GM13976 (cell line): ENCODE measurements around the gene KLHDC4.
"Not testable (repeated sequence)": the region's sequence is repeated elsewhere in the genome, so short reads cannot be mapped to it uniquely, and the experiment has no call there.

Source experiments
- DNase-seq: peaks from one replicate; pipeline ENCODE4 v3.0.0; 2012; ENCODE audit warnings: low spot score
- in situ Hi-C: fragments of 300-500 bp; cut with MboI; formaldehyde crosslinking; loops from one replicate; pipeline ENCODE4 v1.12.0; 2022; ENCODE audit warnings: low sequenced_read_pairs, mixed read lengths, inconsistent platforms; ENCODE audit not compliant: unreplicated experiment
- TF ChIP-seq, protein P1 (sequence below): IDR thresholded peaks from 2 replicates; pipeline ENCODE4 v1.5.1; 2012; ENCODE audit warnings: borderline replicate concordance, mild to moderate bottlenecking; ENCODE audit not compliant: insufficient read depth; ENCODE audit errors: extremely low read depth, missing control alignments, control extremely low read depth

Gene KLHDC4

DNA sequence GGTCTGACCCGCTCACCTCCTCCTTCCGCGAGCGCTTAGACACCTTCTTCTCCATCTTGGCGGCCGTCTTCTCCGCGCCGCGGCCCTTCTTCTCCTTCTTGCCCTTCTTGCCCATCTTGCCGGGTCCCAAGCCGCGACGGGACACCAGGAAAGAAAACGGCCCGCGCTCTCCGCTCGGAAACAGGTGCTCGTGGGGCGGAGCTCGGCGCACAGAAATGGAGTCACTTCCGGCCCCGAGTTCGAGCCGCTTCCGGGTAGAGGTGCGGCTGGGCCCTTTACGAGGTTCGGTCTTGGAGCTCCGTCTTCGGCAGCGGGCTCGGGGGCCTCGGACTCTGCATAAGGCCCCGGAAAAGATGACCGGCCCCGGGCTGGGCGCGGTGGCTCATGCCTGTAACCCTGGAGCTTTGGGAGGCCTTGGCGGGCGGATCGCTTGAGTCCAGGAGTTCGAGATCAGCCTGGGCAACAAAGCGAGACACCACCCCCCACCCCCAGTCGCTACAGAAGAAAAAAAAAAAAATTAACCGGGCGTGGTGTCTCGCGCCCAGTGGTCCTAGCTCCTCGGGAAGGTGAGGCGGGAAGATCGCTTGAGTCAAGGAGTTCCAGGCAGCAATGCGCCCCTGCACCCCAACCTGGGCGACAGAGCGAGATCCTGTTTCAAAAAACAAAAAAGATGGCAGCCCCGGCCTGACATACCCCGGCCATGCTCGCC, at the start of gene KLHDC4:
Gene KLHDC4, minus strand, starts transcription at position 211 of the 709 bp plus-strand sequence. Its CDS starts 96 bp downstream, at position 115.
- TF ChIP-seq, protein P1, sequence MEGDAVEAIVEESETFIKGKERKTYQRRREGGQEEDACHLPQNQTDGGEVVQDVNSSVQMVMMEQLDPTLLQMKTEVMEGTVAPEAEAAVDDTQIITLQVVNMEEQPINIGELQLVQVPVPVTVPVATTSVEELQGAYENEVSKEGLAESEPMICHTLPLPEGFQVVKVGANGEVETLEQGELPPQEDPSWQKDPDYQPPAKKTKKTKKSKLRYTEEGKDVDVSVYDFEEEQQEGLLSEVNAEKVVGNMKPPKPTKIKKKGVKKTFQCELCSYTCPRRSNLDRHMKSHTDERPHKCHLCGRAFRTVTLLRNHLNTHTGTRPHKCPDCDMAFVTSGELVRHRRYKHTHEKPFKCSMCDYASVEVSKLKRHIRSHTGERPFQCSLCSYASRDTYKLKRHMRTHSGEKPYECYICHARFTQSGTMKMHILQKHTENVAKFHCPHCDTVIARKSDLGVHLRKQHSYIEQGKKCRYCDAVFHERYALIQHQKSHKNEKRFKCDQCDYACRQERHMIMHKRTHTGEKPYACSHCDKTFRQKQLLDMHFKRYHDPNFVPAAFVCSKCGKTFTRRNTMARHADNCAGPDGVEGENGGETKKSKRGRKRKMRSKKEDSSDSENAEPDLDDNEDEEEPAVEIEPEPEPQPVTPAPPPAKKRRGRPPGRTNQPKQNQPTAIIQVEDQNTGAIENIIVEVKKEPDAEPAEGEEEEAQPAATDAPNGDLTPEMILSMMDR = no peak
- in situ Hi-C loops = no loop called here
- peak; percentile 96 for DNase-seq

DNA sequence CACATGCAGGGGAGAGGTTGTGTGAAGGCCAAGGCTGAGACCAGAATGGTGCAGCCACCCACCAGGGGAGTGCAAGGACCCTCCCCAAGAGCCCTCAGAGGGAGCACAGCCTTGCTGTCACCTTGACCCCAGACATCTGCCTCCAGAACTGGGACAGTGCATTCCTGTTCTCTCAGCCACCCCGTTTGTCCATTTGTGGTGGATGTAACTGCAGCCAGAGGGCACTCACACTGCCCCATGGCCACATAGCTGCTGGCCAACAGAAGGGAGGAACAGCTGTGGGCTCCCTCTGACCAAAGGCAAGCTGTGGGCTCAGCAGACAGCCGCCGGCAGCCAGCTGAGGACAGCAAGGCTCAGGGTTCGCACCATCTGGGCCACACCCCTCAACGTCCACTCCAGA, 49.8 kb upstream of the KLHDC4 start:
- TF ChIP-seq, protein P1 = no peak
- DNase-seq = no peak
- in situ Hi-C loops = no loop called here

DNA sequence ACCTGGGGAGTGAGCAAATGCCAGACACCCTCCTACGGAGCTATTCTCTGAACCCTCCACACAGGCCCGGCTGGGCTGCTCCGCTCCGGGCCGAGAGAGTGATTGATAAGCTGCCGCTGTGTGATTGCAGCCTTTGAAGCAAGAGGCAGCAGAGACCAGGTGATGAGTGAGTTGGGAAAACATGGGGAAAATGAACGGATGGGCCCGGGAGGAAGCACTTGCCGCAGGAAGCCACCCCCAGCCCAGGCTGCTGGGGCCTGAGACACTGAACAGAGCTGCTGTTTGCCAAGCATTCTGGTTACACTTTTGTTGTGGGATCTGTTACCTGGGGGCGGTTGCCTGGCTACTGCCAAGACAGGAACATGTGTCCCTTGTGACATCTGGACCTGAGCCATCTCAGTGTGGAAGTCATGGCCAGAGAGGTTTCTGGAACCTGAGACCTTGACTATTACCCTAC, 46.4 kb upstream of the KLHDC4 start:
- DNase-seq = no peak
- TF ChIP-seq, protein P1 = no peak
- in situ Hi-C loops = no loop called here

DNA sequence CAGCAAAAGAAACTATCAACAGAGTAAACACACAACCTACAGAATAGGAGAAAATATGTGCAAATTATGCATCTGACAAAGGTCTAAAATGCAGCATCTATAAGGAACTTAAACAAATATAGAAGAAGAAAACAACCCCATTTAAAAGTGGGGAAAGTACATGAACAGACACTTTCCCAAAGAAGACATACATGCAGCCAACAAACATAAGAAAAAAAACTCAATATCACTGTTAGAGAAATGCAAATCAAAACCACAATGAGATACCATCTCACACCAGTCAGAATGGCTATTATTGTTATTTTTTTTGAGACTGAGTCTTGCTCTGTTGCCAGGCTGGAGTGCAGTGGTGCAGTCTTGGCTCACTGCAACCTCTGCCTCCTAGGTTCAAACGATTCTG, 45.7 kb upstream of the KLHDC4 start:
- in situ Hi-C loops, DNase-seq: not testable (repeated sequence)

DNA sequence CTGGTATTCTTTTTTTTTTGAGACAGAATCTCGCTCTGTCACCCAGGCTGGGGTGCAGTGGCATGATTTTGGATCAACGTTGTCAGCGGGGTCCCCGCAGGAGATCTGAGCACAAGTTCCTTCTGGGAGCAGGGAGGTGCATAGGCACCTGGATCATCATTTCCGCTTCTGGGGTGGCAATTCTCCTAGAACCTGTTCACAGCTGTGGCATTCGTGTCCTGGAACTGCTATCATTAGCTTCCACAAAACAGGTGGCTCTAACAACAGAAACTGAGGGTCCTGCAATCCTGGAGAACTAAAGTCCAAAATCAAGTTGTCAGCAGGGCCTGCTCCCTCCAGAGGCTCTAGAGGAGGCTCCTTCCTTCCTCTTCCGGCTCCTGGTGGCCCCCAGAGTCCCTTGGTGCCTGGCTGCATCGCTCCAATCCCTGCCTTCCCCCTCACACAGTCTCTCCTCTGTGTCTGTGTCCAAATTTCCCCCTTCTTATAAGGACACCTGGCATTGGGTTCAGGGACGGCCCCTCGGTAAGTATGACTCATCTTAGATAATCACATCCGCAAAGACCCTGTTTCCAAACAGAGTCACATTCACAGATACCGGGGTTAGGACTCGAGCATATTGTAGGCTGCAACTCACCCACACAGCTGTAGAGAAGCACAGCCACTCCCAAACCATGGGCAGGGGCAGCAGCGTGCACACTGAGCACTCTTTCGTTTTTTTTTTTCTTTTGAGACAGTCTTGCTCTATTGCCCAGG, 43.5 kb upstream of the KLHDC4 start:
- peak; percentile 80 for DNase-seq
- TF ChIP-seq, protein P1 = no peak
- in situ Hi-C loops = no loop called here

DNA sequence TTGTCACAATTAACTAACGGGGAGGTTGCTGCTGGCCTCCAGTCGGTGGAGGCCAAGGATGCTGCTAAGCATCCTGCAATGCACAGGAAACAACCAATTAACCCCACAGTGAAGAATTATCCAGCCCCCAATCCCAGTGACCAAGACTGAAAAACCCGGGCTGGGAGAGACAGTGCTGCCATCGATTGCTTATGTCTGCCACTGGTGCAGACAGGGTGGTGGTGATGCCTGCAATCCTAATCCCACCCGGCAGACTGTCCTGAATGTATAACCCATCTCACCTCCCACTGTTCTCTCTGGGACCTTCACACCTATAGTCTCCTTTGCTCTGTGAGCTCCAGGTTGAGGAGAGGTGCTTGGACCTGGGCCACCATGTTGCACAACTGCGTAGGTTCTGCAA, 42.3 kb upstream of the KLHDC4 start:
- TF ChIP-seq, protein P1 = no peak
- DNase-seq = no peak
- in situ Hi-C loops = no loop called here
